ENCODE results near the gene ENTPD8. TPM values are rescaled to one million over a fixed set of nuclear protein-coding genes. Genes with fewer than 3 reads are reported as not detected.

Gene ENTPD8
- total RNA-seq, 2 experiments from 2014 or later, result not detected

DNA sequence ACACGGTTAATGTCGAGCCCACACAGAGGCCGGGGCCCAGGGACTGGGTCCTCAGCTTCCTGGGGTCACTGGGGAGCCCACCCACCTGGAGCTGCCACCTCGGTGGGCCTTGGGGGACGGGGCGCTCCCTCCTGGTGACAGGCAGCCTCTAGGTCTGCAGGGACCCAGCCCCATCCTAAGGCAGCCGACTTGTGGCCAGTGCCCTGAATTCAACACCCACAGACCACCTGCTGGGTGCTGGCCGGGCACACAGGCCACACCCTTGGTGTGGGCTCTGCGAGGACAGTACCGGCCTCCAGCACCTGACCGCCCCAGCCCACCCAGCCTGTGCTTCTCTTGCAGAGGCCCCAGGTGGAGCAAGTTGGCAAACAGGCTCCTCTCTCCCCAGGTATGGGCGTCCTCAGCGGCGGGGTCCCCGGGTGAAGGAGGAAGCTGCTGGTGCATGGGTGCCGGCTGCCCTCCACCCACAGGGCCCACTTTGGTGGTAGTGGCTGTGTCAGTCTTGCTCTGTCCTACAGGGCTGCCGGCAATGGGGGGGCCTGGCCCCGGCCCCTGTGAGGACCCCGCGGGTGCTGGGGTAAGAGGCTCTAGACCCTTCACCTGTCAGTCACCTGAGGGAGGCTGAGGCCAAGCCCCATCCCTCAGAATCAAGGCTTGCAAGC is 8.3 kb downstream of the ENTPD8 start:
- Histone ChIP-seq H3K4me3 (ENCODE audit: low read length) (no peak overlapping the region), H3K27me3 (ENCODE audit: control insufficient read depth in 1 of 2, insufficient read depth in 2 of 2, low read length in 2 of 2) (no peaks in the 10 kb centered on the region), H3K36me3 (ENCODE audit: insufficient read depth, low read length) (no peaks in the 10 kb centered on the region), H3K27ac (ENCODE audit: low read depth in 1 of 2, low read length in 2 of 2) (no peak overlapping the region), H3K9me3 (ENCODE audit: control insufficient read depth in 1 of 2, insufficient read depth in 1 of 2, low read length in 2 of 2) (no peaks in the 10 kb centered on the region), H3K4me1 (ENCODE audit: insufficient read depth, low read length) (no peaks in the 10 kb centered on the region)
- TF ChIP-seq, protein P1, sequence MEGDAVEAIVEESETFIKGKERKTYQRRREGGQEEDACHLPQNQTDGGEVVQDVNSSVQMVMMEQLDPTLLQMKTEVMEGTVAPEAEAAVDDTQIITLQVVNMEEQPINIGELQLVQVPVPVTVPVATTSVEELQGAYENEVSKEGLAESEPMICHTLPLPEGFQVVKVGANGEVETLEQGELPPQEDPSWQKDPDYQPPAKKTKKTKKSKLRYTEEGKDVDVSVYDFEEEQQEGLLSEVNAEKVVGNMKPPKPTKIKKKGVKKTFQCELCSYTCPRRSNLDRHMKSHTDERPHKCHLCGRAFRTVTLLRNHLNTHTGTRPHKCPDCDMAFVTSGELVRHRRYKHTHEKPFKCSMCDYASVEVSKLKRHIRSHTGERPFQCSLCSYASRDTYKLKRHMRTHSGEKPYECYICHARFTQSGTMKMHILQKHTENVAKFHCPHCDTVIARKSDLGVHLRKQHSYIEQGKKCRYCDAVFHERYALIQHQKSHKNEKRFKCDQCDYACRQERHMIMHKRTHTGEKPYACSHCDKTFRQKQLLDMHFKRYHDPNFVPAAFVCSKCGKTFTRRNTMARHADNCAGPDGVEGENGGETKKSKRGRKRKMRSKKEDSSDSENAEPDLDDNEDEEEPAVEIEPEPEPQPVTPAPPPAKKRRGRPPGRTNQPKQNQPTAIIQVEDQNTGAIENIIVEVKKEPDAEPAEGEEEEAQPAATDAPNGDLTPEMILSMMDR (IDR thresholded peaks at IDR 0.05), result no peak
- ATAC-seq (ENCODE audit: poor library complexity) (no peak), DNase-seq (no peak)
- Mint-ChIP-seq H3K27ac (no peak overlapping the region), H3K27me3 (no peaks in the 10 kb centered on the region), H3K4me1 (ENCODE audit: low read depth) (no peaks in the 10 kb centered on the region), H3K9me3 (no peaks in the 10 kb centered on the region), H3K36me3 (ENCODE audit: low read depth) (no peaks in the 10 kb centered on the region), H3K4me3 (no peak overlapping the region)
- intact Hi-C loops (cut with DNase I, micrococcal nuclease), result no loop called here
- POLR2A ChIA-PET, result no interaction called here
- CTCF ChIA-PET, result no interaction called here

DNA sequence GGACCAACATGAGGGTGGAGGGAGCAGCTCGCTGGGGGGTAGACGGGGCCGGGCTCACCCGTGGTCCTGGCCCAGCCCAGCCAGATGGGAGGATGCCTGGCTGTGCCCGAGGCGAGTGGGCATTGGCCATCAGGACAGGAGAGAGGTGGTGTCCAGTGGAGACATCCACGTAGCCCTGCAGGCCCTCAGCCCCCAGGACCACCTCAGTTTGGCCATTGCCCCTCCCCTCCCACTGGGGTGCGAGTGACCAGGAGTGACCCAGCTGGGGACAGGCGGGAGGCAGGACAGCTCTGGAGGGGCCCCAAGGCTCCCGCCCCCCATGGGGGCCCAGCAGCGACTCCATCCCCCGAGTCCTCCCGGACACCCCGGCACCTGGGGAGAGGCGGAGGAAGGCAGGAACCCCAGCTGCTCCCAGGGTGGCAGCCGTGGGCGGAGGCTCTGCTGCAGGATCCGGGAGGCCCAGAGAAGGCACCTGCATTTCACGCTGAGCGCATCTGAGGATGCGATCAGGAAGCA is 9.7 kb downstream of the ENTPD8 start:
- Mint-ChIP-seq H3K36me3 (ENCODE audit: low read depth) (no peaks in the 10 kb centered on the region), H3K9me3 (no peaks in the 10 kb centered on the region), H3K27me3 (no peaks in the 10 kb centered on the region), H3K4me3 (no peak overlapping the region), H3K27ac (no peak overlapping the region), H3K4me1 (ENCODE audit: low read depth) (no peaks in the 10 kb centered on the region)
- H3K27me3 ChIP-seq (ENCODE audit: control insufficient read depth in 1 of 2, insufficient read depth in 2 of 2, low read length in 2 of 2), result no peaks in the 10 kb centered on the region
- ATAC-seq (ENCODE audit: poor library complexity), result no peak
- DNase-seq, result no peak
- ChIA-PET POLR2A (interaction anchor here (0.9 kb wide), 1 partner anchor 9 kb away, joined by 3 read pairs; the partner anchor contains the start of genes EXD3 and NOXA1), CTCF (no interaction called here)
- H3K9me3 ChIP-seq (ENCODE audit: control insufficient read depth in 1 of 2, insufficient read depth in 1 of 2, low read length in 2 of 2), result no peaks in the 10 kb centered on the region
- no peak overlapping the region for H3K27ac ChIP-seq (ENCODE audit: low read depth in 1 of 2, low read length in 2 of 2)
- TF ChIP-seq, protein P1 (IDR thresholded peaks at IDR 0.05), result no peak
- intact Hi-C loops (cut with DNase I, micrococcal nuclease), result no loop called here
- no peaks in the 10 kb centered on the region for H3K4me1 ChIP-seq (ENCODE audit: insufficient read depth, low read length)
- H3K4me3 ChIP-seq (ENCODE audit: low read length), result no peak overlapping the region
- H3K36me3 ChIP-seq (ENCODE audit: insufficient read depth, low read length), result no peaks in the 10 kb centered on the region

DNA sequence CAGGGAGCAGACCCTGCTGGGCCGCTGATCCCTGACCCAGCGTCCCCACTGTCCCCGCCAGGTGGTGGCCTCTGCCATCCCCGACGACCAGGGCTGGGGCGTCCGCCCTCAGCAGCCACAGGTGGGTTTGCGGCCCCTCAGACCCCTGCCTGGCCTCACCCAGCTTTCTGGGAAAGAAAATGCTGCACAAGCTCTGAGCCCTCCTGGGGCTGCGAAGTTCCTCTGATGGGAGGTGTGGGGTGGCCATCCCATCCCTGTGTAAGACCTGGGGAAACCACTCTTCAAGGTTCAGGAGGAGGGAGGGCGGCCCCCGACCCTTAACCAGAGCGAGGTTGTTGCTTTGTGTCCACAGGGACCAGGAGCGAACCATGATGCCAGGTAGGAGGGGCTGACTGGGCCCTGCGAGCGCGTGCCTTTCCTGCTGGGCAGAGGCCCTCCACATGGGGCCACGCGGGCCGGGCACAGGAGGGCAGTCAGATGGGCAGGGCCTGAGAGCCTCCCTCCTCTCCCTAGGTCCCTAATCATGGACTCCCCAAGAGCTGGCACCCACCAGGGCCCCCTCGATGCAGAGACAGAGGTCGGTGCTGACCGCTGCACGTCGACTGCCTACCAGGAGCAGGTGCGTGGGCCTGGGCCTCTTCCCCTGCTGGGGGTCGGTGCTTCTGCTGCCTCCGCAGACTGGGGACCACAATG is 10.3 kb downstream of the ENTPD8 start:
- Histone ChIP-seq H3K27me3 (ENCODE audit: control insufficient read depth in 1 of 2, insufficient read depth in 2 of 2, low read length in 2 of 2) (no peaks in the 10 kb centered on the region), H3K9me3 (ENCODE audit: control insufficient read depth in 1 of 2, insufficient read depth in 1 of 2, low read length in 2 of 2) (no peaks in the 10 kb centered on the region), H3K4me1 (ENCODE audit: insufficient read depth, low read length) (no peaks in the 10 kb centered on the region), H3K36me3 (ENCODE audit: insufficient read depth, low read length) (no peaks in the 10 kb centered on the region), H3K4me3 (ENCODE audit: low read length) (no peak overlapping the region), H3K27ac (ENCODE audit: low read depth in 1 of 2, low read length in 2 of 2) (no peak overlapping the region)
- intact Hi-C loops (cut with DNase I, micrococcal nuclease), result no loop called here
- H3K27me3 Mint-ChIP-seq, result no peaks in the 10 kb centered on the region
- H3K36me3 Mint-ChIP-seq (ENCODE audit: low read depth), result no peaks in the 10 kb centered on the region
- CTCF ChIA-PET, result no interaction called here
- H3K9me3 Mint-ChIP-seq, result no peaks in the 10 kb centered on the region
- no peaks in the 10 kb centered on the region for H3K4me1 Mint-ChIP-seq (ENCODE audit: low read depth)
- TF ChIP-seq, protein P1 (IDR thresholded peaks at IDR 0.05), result no peak
- no peak overlapping the region for H3K27ac Mint-ChIP-seq
- ATAC-seq (ENCODE audit: poor library complexity) (no peak), DNase-seq (no peak)
- POLR2A ChIA-PET, result no interaction called here
- H3K4me3 Mint-ChIP-seq, result no peak overlapping the region

Measured in CD4-positive, alpha-beta T cell (primary cell).